Transverse colon (tissue), 4 donors: ENCODE data around the gene IGFLR1. TPM values are rescaled to one million over a fixed set of nuclear protein-coding genes. Genes with fewer than 3 reads are reported as not detected.
A peak's percentile ranks its signal among the peaks of the same experiment; 100 is the strongest.

Experiments
- DNase-seq: peaks from one replicate; pipeline ENCODE4 v3.0.0-alpha.2; 2019
- H3K27ac ChIP-seq, 4 donors: fragments of 200-600 bp; sonication (generic); 2 replicates each; pipeline ENCODE4 v1.5.1; 2016 to 2018; ENCODE audit warnings: inconsistent platforms in 4 of 4
- H3K27me3 ChIP-seq: fragments of 200-600 bp; sonication (generic); 2 replicates; pipeline ENCODE4 v1.5.1; 2017; ENCODE audit warnings: inconsistent platforms
- H3K36me3 ChIP-seq, 4 donors: fragments of 200-600 bp; sonication (generic); 2 replicates each; pipeline ENCODE4 v1.5.1; 2017 to 2019; ENCODE audit warnings: inconsistent platforms in 4 of 4
- H3K4me1 ChIP-seq, 4 donors: fragments of 200-600 bp; sonication (generic); 2 replicates each; pipeline ENCODE4 v1.5.1; 2017 to 2020; ENCODE audit warnings: inconsistent platforms in 4 of 4
- H3K4me3 ChIP-seq, 4 donors: fragments of 200-600 bp; sonication (generic); 1 replicate in 1 of 4; 2 replicates in 3 of 4; pipeline versions ENCODE4 v1.5.1 to v1.6.1; 2017 to 2019; ENCODE audit warnings: inconsistent platforms in 4 of 4
- H3K9me3 ChIP-seq, 2 donors: fragments of 200-600 bp; sonication (generic); 2 replicates each; pipeline ENCODE4 v1.5.1; 2017 to 2019; ENCODE audit warnings: inconsistent platforms in 2 of 2
- CTCF ChIP-seq, 5 experiments: fragments of 200-600 bp in 3 of 5; fragments of 450-650 bp in 2 of 5; sonication (generic) in 3 of 5; IDR thresholded peaks; 1 replicate in 2 of 5; 2 replicates in 3 of 5; pipeline ENCODE4 v1.5.1; 2016 to 2017; ENCODE audit warnings: antibody characterized with exemption in 5 of 5, inconsistent platforms in 3 of 5, mild to moderate bottlenecking in 2 of 5, moderate library complexity in 1 of 5
- EP300 ChIP-seq: sonication (generic); formaldehyde crosslinking; IDR thresholded peaks from one replicate; pipeline ENCODE4 v1.6.1; 2017; ENCODE audit warnings: antibody characterized with exemption, low read depth
- POLR2A ChIP-seq: fragments of 450-650 bp; IDR thresholded peaks from one replicate; pipeline ENCODE4 v1.6.1; 2016; ENCODE audit warnings: antibody characterized with exemption, mild to moderate bottlenecking, moderate library complexity
- POLR2AphosphoS5 ChIP-seq, 3 donors: sonication (generic); formaldehyde crosslinking; IDR thresholded peaks; one replicate each; pipeline ENCODE4 v1.6.1; 2016; ENCODE audit warnings: antibody characterized with exemption in 3 of 3
- WGBS, 2 donors: methylation state at CpG; one replicate each; pipeline ENCODE4 v1.1.5; 2018; ENCODE audit warnings: low coverage in 1 of 2; 5-methylcytosine and 5-hydroxymethylcytosine counted together
- in situ Hi-C, 4 donors: fragments of 200-750 bp; cut with MboI; loops; one replicate each; pipeline versions ENCODE4 v1.15.0 to v1.15.1; 2017; ENCODE audit warnings: low sequenced_read_pairs in 3 of 4, low pct_ligation_motif_present in 1 of 4, low pct_unique_long_range_greater_than_20kb in 1 of 4
- intact Hi-C: fragments of 100-400 bp; cut with DNase I; formaldehyde crosslinking; loops from one replicate; pipeline ENCODE4 v1.15.1; 2023; ENCODE audit warnings: low total_unique reads
- total RNA-seq, 4 donors: library from RNA; depleted of rRNA; stranded (reverse); fragments of >200 nt; gene quantifications; one replicate each; pipeline ENCODE4 v1.1.0, GENCODE V29; 2016

Gene IGFLR1
- total RNA-seq, 4 donors from 2014 or later = 0.40 to 7.3 (median 6.0) TPM

GRCh38 chr19:35760711-35761349 is 18.6 kb upstream of the IGFLR1 start:
- Histone ChIP-seq H3K27ac (no peak overlapping the region), H3K36me3 (peaks cover 0 to 18% (median 5%) of the 10 kb centered on the region in 4 donors), H3K4me3 (no peak overlapping the region), H3K4me1 (peaks cover 12 to 29% (median 26%) of the 10 kb centered on the region in 4 donors), H3K9me3 (no peaks in the 10 kb centered on the region), H3K27me3 (peaks cover 3% of the 10 kb centered on the region)
- in situ Hi-C loops = no loop called here
- no peak for DNase-seq
- intact Hi-C loops = no loop called here
- WGBS, 2 donors = 99% methylated on average over 4 of the region's 4 CpGs; no CpG with 5 or more reads in 1 of the 2 donors
- TF ChIP-seq CTCF (IDR thresholded peaks at IDR 0.05) (no peak), POLR2A (no peak), POLR2AphosphoS5 (IDR thresholded peaks at IDR 0.05) (no peak), EP300 (no peak)

GRCh38 chr19:35759697-35760096 is 17.4 kb upstream of the IGFLR1 start:
- WGBS, 2 donors = 100% methylated on average over 2 of the region's 2 CpGs; no CpG with 5 or more reads in 1 of the 2 donors
- in situ Hi-C loops (no loop called here), intact Hi-C loops (no loop called here)
- H3K9me3 ChIP-seq = no peaks in the 10 kb centered on the region
- no peak overlapping the region for H3K4me3 ChIP-seq
- H3K27me3 ChIP-seq = peaks cover 3% of the 10 kb centered on the region
- peaks cover 0 to 12% (median 3%) of the 10 kb centered on the region in 4 donors for H3K36me3 ChIP-seq
- H3K4me1 ChIP-seq = peaks cover 16 to 40% (median 37%) of the 10 kb centered on the region in 4 donors
- TF ChIP-seq EP300 (no peak), CTCF (IDR thresholded peaks at IDR 0.05) (no peak), POLR2A (no peak)
- H3K27ac ChIP-seq = no peak overlapping the region
- no peak for DNase-seq

- intact Hi-C loops = no loop called here
- 0% methylated on average over 5 to 53 of the region's 53 CpGs for WGBS, 2 donors
- H3K4me3 ChIP-seq = peak within 1 kb of the TSS; percentile 78 to 96 (median 91)
- H3K36me3 ChIP-seq = peaks cover 0 to 16% (median 0%) of the 10 kb centered on the region in 4 donors
- H3K27me3 ChIP-seq = peaks cover 3% of the 10 kb centered on the region
- in situ Hi-C loops = no loop called here
- no peaks in the 10 kb centered on the region for H3K9me3 ChIP-seq
- peak within 1 kb of the TSS; percentile 96 to 99 (median 97) for H3K27ac ChIP-seq
- peak; percentile 98 for DNase-seq
- peaks cover 16 to 42% (median 39%) of the 10 kb centered on the region in 4 donors for H3K4me1 ChIP-seq
- TF ChIP-seq POLR2A (peak; percentile 85), CTCF (IDR thresholded peaks at IDR 0.05) (no peak), POLR2AphosphoS5 (IDR thresholded peaks at IDR 0.05) (peak; percentile 58 to 92 (median 84))
Measured at GRCh38 chr19:35757749-35758608, 15.7 kb upstream of the IGFLR1 start, which contains the start of gene PROSER3. PROSER3 (plus strand) TSS chr19:35758176; CDS start chr19:35758216, 40 bp downstream.

- 16% methylated on average over 15 of the region's 19 CpGs; no CpG with 5 or more reads in 1 of the 2 donors for WGBS, 2 donors
- intact Hi-C loops = no loop called here
- in situ Hi-C loops = no loop called here
- peaks cover 0 to 20% (median 3%) of the 10 kb centered on the region in 4 donors for H3K36me3 ChIP-seq
- peaks cover 16 to 42% (median 39%) of the 10 kb centered on the region in 4 donors for H3K4me1 ChIP-seq
- peak overlapping the region in 3 of 4 donors; percentile 78 to 92 (median 90) for H3K4me3 ChIP-seq
- peak overlapping the region; percentile 96 to 99 (median 97) for H3K27ac ChIP-seq
- peaks cover 3% of the 10 kb centered on the region for H3K27me3 ChIP-seq
- DNase-seq = peak; percentile 74
- no peaks in the 10 kb centered on the region for H3K9me3 ChIP-seq
- peak; percentile 61 to 81 (median 77) for TF ChIP-seq POLR2AphosphoS5 (IDR thresholded peaks at IDR 0.05)
- TF ChIP-seq POLR2A = no peak
- TF ChIP-seq EP300 = peak; percentile 83
- no peak for TF ChIP-seq CTCF (IDR thresholded peaks at IDR 0.05)
Measured at GRCh38 chr19:35757231-35757748, 15.0 kb upstream of the IGFLR1 start.
